Lower lobe of right lung (tissue), 2 donors: ENCODE measurements around the gene ZDHHC18. TPM values are rescaled to one million over a fixed set of nuclear protein-coding genes. Genes with fewer than 3 reads are reported as not detected.
A peak's percentile ranks its signal among the peaks of the same experiment; 100 is the strongest.
"Not testable (repeated sequence)": the region's sequence is repeated elsewhere in the genome, so short reads cannot be mapped to it uniquely, and the experiment has no call there.

ENCODE experiments used
- ATAC-seq, 2 donors: fragments of 200-7000 bp; cut with Tn5 transposase; one replicate each; pipeline ENCODE4 v1.9.1; 2020 to 2022; ENCODE audit warnings: mild to moderate bottlenecking in 2 of 2, moderate library complexity in 2 of 2
- DNase-seq: peaks from one replicate; pipeline ENCODE4 v3.0.0-alpha.2; 2020
- H3K27ac ChIP-seq: fragments of 200-600 bp; one replicate; pipeline ENCODE4 v1.8.0; 2022
- H3K27me3 ChIP-seq: fragments of 200-600 bp; one replicate; pipeline ENCODE4 v1.8.0; 2022; ENCODE audit warnings: low read depth
- H3K36me3 ChIP-seq: fragments of 200-600 bp; one replicate; pipeline ENCODE4 v1.8.0; 2022; ENCODE audit warnings: mild to moderate bottlenecking
- H3K4me1 ChIP-seq: fragments of 200-600 bp; one replicate; pipeline ENCODE4 v1.8.0; 2022
- H3K4me3 ChIP-seq: fragments of 200-600 bp; one replicate; pipeline ENCODE4 v1.8.0; 2022; ENCODE audit warnings: mild to moderate bottlenecking
- H3K9me3 ChIP-seq: fragments of 200-600 bp; one replicate; pipeline ENCODE4 v1.8.0; 2022
- intact Hi-C: fragments of 100-400 bp; cut with DNase I; formaldehyde crosslinking; loops from one replicate; pipeline ENCODE4 v1.11.0; 2022
- total RNA-seq: library from RNA; stranded (reverse); fragmentation: NEBNext Ultra II Directional; extraction: Animal tissue kit (Norgen Biotek cat#: 25700); gene quantifications from one replicate; pipeline ENCODE4 v1.2.1, GENCODE V29; 2021
- TF ChIP-seq, protein P1 (sequence below): fragments of 200-600 bp; IDR thresholded peaks from one replicate; pipeline ENCODE4 v1.8.0; 2022; ENCODE audit warnings: antibody characterized with exemption, mild to moderate bottlenecking
- donor health status: DM: no; HTN: yes; CAD: no; lungs with severe emphysema.

The ZDHHC18 gene
- total RNA-seq, 1 donor from 2014 or later: 29.1 TPM

DNA sequence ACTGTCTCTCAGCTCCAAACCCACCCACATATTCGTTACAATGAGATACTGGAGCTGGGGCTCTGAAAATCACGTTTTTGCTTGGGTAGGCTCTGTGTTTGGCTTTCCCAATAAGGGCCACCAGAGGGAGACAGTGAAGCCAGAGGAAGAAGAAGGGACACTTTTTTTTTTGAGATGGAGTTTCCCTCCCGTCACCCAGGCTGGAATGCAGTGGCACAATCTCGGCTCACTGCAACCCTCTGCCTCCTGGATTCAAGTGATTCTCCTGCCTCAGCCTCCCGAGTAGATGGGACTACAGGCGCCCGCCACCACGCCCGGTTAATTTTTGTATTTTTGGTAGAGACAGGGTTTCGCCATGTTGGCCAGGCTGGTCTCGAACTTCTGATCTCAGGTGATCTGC lies 16.4 kb upstream of the ZDHHC18 start:
- TF ChIP-seq, protein P1, sequence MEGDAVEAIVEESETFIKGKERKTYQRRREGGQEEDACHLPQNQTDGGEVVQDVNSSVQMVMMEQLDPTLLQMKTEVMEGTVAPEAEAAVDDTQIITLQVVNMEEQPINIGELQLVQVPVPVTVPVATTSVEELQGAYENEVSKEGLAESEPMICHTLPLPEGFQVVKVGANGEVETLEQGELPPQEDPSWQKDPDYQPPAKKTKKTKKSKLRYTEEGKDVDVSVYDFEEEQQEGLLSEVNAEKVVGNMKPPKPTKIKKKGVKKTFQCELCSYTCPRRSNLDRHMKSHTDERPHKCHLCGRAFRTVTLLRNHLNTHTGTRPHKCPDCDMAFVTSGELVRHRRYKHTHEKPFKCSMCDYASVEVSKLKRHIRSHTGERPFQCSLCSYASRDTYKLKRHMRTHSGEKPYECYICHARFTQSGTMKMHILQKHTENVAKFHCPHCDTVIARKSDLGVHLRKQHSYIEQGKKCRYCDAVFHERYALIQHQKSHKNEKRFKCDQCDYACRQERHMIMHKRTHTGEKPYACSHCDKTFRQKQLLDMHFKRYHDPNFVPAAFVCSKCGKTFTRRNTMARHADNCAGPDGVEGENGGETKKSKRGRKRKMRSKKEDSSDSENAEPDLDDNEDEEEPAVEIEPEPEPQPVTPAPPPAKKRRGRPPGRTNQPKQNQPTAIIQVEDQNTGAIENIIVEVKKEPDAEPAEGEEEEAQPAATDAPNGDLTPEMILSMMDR: peak; percentile 74
- intact Hi-C loops, H3K36me3 ChIP-seq, H3K27ac ChIP-seq, H3K4me1 ChIP-seq, H3K9me3 ChIP-seq, DNase-seq, H3K4me3 ChIP-seq, H3K27me3 ChIP-seq: not testable (repeated sequence)
- peak; percentile 84 to 86 for ATAC-seq

DNA sequence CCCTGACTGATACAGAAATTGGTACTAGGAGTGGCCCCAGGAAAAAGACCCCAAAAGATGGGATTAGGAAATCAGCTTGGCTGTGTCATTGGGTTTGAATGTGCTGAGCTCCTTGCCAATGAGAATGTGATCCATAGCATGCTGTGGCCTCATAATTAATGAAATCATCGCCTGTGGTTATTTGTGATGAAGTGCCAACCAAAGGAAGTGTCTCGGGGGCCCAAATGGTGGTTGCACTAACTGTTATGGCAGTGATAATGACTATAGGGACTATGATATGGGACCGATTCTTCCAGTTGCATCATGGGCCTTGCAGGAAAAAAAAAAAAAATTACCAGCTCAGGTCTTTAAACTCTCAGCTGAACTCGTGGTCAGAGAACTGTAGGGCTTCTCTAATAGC lies 15.4 kb upstream of the ZDHHC18 start:
- no peak for ATAC-seq
- TF ChIP-seq, protein P1: no peak
- no peaks in the 10 kb centered on the region for H3K4me1 ChIP-seq
- no peak for DNase-seq
- no peaks in the 10 kb centered on the region for H3K27me3 ChIP-seq
- no peak overlapping the region for H3K27ac ChIP-seq
- no peak overlapping the region for H3K4me3 ChIP-seq
- no peaks in the 10 kb centered on the region for H3K36me3 ChIP-seq
- no peaks in the 10 kb centered on the region for H3K9me3 ChIP-seq
- intact Hi-C loops: no loop called here

GRCh38 chr1:26811708-26812107 lies 14.8 kb upstream of the ZDHHC18 start:
- Histone ChIP-seq H3K27me3 (no peaks in the 10 kb centered on the region), H3K36me3 (no peaks in the 10 kb centered on the region), H3K4me1 (no peaks in the 10 kb centered on the region), H3K27ac (no peak overlapping the region), H3K9me3 (no peaks in the 10 kb centered on the region), H3K4me3 (no peak overlapping the region)
- ATAC-seq (no peak), DNase-seq (no peak)
- intact Hi-C loops: no loop called here
- TF ChIP-seq, protein P1: no peak

DNA sequence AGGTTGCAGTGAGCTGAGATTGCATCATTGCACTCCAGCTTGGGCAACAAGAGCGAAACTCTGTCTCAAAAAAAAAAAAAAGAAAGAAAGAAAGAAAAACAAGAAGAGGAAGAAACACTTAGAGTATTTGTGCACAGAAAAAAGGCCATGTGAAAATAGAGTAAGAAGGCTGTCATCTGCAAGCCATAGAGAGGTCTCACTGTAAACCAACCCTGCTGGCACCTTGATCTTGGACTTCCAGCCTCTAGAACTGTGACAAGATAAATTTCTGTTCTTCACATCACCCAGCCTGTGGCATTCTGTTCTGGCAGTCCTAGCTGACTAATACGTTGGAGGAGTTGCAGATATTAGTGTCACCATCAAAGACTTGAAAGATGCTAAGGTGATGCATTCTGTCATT lies 12.1 kb upstream of the ZDHHC18 start:
- TF ChIP-seq, protein P1: no peak
- intact Hi-C loops: no loop called here

GRCh38 chr1:26814893-26815292 lies 11.6 kb upstream of the ZDHHC18 start:
- no peaks in the 10 kb centered on the region for H3K36me3 ChIP-seq
- DNase-seq (no peak), ATAC-seq (no peak)
- no peak overlapping the region for H3K4me3 ChIP-seq
- intact Hi-C loops: no loop called here
- TF ChIP-seq, protein P1: no peak
- no peaks in the 10 kb centered on the region for H3K27me3 ChIP-seq
- H3K4me1 ChIP-seq: no peaks in the 10 kb centered on the region
- H3K27ac ChIP-seq: no peak overlapping the region
- H3K9me3 ChIP-seq: no peaks in the 10 kb centered on the region

More for the DNA sequence above, 12.1 kb upstream of the ZDHHC18 start:
- Histone ChIP-seq H3K27me3 (no peaks in the 10 kb centered on the region), H3K27ac (no peak overlapping the region), H3K4me1 (no peaks in the 10 kb centered on the region), H3K4me3 (no peak overlapping the region), H3K36me3 (no peaks in the 10 kb centered on the region), H3K9me3 (no peaks in the 10 kb centered on the region)
- ATAC-seq (no peak), DNase-seq (no peak)

- Histone ChIP-seq H3K27me3 (no peaks in the 10 kb centered on the region), H3K4me3 (no peak overlapping the region), H3K9me3 (no peaks in the 10 kb centered on the region), H3K36me3 (no peaks in the 10 kb centered on the region), H3K4me1 (peaks cover 8% of the 10 kb centered on the region), H3K27ac (no peak overlapping the region)
- TF ChIP-seq, protein P1: peak; percentile 28
- ATAC-seq (peak; percentile 83 to 90), DNase-seq (no peak)
- intact Hi-C loops: no loop called here
Observed at GRCh38 chr1:26820784-26821269, 5.7 kb upstream of the ZDHHC18 start.
